Measurements from ENCODE around the gene NDUFB5.

- no peak for TF ChIP-seq POLR2A (IDR thresholded peaks at IDR 0.05)
- TF ChIP-seq CTCF (IDR thresholded peaks at IDR 0.05) = no peak
These were observed 43.8 kb upstream of the NDUFB5 start for GRCh38 chr3:179560791-179561190.
